GM12878 (cell line): ENCODE data around the gene LIX1L. TPM values are rescaled to one million over a fixed set of nuclear protein-coding genes. Genes with fewer than 3 reads are reported as not detected.

Source experiments
- ATF7 ChIP-seq: fragments of 450-650 bp; IDR thresholded peaks from 2 replicates; pipeline ENCODE4 v1.6.1; 2016; ENCODE audit warnings: low read depth, mild to moderate bottlenecking
- BACH1 ChIP-seq: fragments of 450-650 bp; IDR thresholded peaks from 2 replicates; pipeline ENCODE4 v1.6.1; 2017; ENCODE audit warnings: mild to moderate bottlenecking, borderline replicate concordance
- E2F4 ChIP-seq: IDR thresholded peaks from 2 replicates; pipeline ENCODE4 v1.6.1; 2012; ENCODE audit warnings: low read depth, low read length, improper control_type of control experiment
- EP300 ChIP-seq, 2 experiments: fragments of 150-350 bp in 1 of 2; IDR thresholded peaks; 2 replicates each; pipeline ENCODE4 v1.6.1; 2011 to 2012; ENCODE audit warnings: low read depth in 2 of 2, low read length in 2 of 2, borderline replicate concordance in 1 of 2, improper control_type of control experiment in 1 of 2, inconsistent platforms in 1 of 2; ENCODE audit not compliant: control insufficient read depth in 1 of 2
- ETV6 ChIP-seq, 2 experiments: fragments of 450-650 bp in 1 of 2; IDR thresholded peaks in 1 of 2; conservative IDR thresholded peaks in 1 of 2; 2 replicates each; pipeline ENCODE4 v1.6.1; 2014; ENCODE audit warnings: antibody characterized with exemption in 1 of 2, borderline replicate concordance in 1 of 2, low read depth in 1 of 2, mild to moderate bottlenecking in 1 of 2, moderate library complexity in 1 of 2
- EZH2 ChIP-seq: IDR thresholded peaks from 2 replicates; pipeline ENCODE4 v1.6.1; 2012; ENCODE audit warnings: low read depth, mild to moderate bottlenecking, control low read depth, inconsistent platforms, low read length, borderline replicate concordance; ENCODE audit not compliant: control insufficient read depth
- HCFC1 ChIP-seq: fragments of 150-350 bp; IDR thresholded peaks from 2 replicates; pipeline ENCODE4 v1.6.1; 2014; ENCODE audit warnings: low read length
- IRF4 ChIP-seq: IDR thresholded peaks from 2 replicates; pipeline ENCODE4 v1.6.1; 2011; ENCODE audit warnings: low read depth, low read length
- KAT2A ChIP-seq: conservative IDR thresholded peaks from 2 replicates; pipeline ENCODE4 v1.6.1; 2011; ENCODE audit warnings: low read depth, low read length; ENCODE audit not compliant: control insufficient read depth
- MTA2 ChIP-seq: fragments of 450-650 bp; IDR thresholded peaks from 2 replicates; pipeline ENCODE4 v1.6.1; 2016; ENCODE audit warnings: low read depth, mild to moderate bottlenecking, moderate library complexity
- NR2F1 ChIP-seq: fragments of 450-650 bp; conservative IDR thresholded peaks from 2 replicates; pipeline ENCODE4 v1.6.1; 2017; ENCODE audit warnings: mild to moderate bottlenecking
- NRF1 ChIP-seq: conservative IDR thresholded peaks from 2 replicates; pipeline ENCODE4 v1.6.1; 2011; ENCODE audit warnings: mild to moderate bottlenecking, low read depth, low read length, improper control_type of control experiment
- PML ChIP-seq: IDR thresholded peaks from 2 replicates; pipeline ENCODE4 v1.6.1; 2012; ENCODE audit warnings: low read length, inconsistent platforms
- RAD21 ChIP-seq: IDR thresholded peaks from 2 replicates; pipeline ENCODE4 v1.6.1; 2011; ENCODE audit warnings: mild to moderate bottlenecking, low read depth, low read length, moderate library complexity; ENCODE audit not compliant: insufficient read depth
- RELA ChIP-seq: fragments of 450-650 bp; IDR thresholded peaks from 2 replicates; pipeline ENCODE4 v1.8.0; 2014; ENCODE audit warnings: borderline replicate concordance; ENCODE audit not compliant: partially characterized antibody
- SP1 ChIP-seq: IDR thresholded peaks from one replicate; pipeline ENCODE4 v1.6.1; 2011; ENCODE audit warnings: low read depth, low read length
- SPI1 ChIP-seq: IDR thresholded peaks from 2 replicates; pipeline ENCODE4 v1.6.1; 2011; ENCODE audit warnings: low read depth, mild to moderate bottlenecking, low read length, moderate library complexity, borderline replicate concordance; ENCODE audit not compliant: insufficient read depth
- TAF1 ChIP-seq: IDR thresholded peaks from 2 replicates; pipeline ENCODE4 v1.6.1; 2011; ENCODE audit warnings: mild to moderate bottlenecking, low read depth, low read length, borderline replicate concordance
- TCF7 ChIP-seq: IDR thresholded peaks from 2 replicates; pipeline ENCODE4 v1.6.1; 2014; ENCODE audit warnings: antibody characterized with exemption, borderline replicate concordance
- WRNIP1 ChIP-seq: IDR thresholded peaks from 2 replicates; pipeline ENCODE4 v1.6.1; 2011; ENCODE audit warnings: low read depth, low read length, improper control_type of control experiment, borderline replicate concordance
- YY1 ChIP-seq: IDR thresholded peaks from 2 replicates; pipeline ENCODE4 v1.6.1; 2011; ENCODE audit warnings: low read depth, mild to moderate bottlenecking, low read length
- ZBTB40 ChIP-seq: fragments of 450-650 bp; IDR thresholded peaks from 2 replicates; pipeline ENCODE4 v1.6.1; 2016; ENCODE audit warnings: mild to moderate bottlenecking, moderate library complexity, borderline replicate concordance
- polyA plus RNA-seq, 11 experiments: library from polyadenylated mRNA; depleted of rRNA in 4 of 11; unstranded in 6 of 11; stranded (reverse) in 5 of 11; fragments of >200 nt; fragmentation: Nextera tagmentation in 4 of 11; fragmentation: Illumina TruSeq in 1 of 11; extraction: Ambion mirVana in 4 of 11; extraction: Trizol in 1 of 11; gene quantifications; 1 replicate in 1 of 11; 2 replicates in 10 of 11; pipeline versions ENCODE4 v1.2.1 to v1.2.3, GENCODE V29; 2011 to 2016; ENCODE audit warnings: inconsistent platforms in 2 of 11, missing spikeins in 2 of 11, low read depth in 1 of 11
- total RNA-seq, 4 experiments: library from RNA; depleted of rRNA in 3 of 4; stranded (reverse); fragments of >200 nt in 3 of 4; fragmentation: Illumina TruSeq in 1 of 4; extraction: Trizol in 1 of 4; gene quantifications; 2 replicates each; pipeline versions ENCODE4 v1.2.1 to v1.2.3, GENCODE V29; 2013 to 2021

LIX1L gene
- total and polyA plus RNA-seq, 10 of the 15 experiments (the other 5 are each of a cell fraction or from before 2014, with no cell fraction given): 5.5 to 48.2 (median 15.3) TPM

DNA sequence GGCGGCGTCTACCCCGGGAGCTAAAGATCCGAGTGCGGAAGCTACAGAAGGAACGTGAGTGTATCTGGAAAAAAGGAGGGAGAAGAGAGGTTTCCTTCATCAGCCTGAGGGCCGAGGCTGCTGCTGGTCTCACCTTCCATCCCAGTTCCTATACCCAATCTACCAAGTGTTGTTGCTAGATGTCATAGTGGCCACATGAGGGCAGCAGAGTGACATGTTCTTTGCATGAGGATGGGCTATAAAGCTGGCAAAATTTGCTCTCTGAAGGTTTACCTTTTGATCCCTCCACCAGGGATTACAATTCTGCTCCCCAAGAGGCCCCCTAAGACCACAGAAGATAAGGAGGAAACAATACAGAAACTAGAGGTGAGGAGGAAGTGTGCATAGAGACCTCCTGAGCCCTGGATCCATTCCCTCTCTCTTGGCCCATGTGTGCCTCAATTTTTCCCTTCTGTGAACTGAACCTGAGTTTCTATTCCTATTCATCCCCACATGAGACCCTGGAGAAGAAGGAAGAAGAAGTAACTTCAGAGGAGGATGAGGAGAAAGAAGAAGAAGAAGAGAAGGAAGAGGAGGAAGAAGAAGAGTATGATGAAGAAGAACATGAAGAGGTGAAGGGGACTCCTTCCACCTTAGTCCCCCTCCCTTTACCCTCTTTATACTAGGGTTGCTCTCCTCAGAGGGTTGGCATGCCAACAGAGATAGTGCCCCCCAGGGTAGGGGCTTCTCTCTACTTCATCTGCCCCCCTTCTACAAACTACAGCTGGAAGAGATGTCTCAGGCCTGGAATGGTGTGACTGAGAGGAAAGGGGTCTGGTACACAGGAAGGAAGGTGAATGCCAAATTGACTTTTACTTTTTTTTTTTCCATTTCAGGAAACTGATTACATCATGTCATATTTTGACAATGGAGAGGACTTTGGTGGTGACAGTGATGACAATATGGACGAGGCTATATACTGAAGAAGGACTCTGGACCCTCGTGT lies 20.0 kb upstream of the LIX1L start (continued):
- TF ChIP-seq ZBTB40 (no peak), BACH1 (no peak), IRF4 (0 out of 2 replicates have a peak, but pooled peaks have one; percentile 25), MTA2 (no peak), RELA (no peak), EZH2 (no peak), WRNIP1 (peak; percentile 53; the same call in 1 of the 2 replicates), ETV6 (conservative IDR thresholded peaks at IDR 0.05 in 1 of 2, IDR thresholded peaks at IDR 0.05 in 1 of 2; ENCODE audit: borderline replicate concordance in 1 of 2, low read depth in 1 of 2) (peak in 1 of 2 experiments; percentile 10; a peak in 1 of 4 replicates), PML (peak; percentile 11; the same call in 1 of the 2 replicates), SPI1 (peak; percentile 60; the same call in 1 of the 2 replicates), EP300 (IDR thresholded peaks at IDR 0.05; ENCODE audit: borderline replicate concordance in 1 of 2, control insufficient read depth in 1 of 2, low read depth in 2 of 2, low read length in 2 of 2) (no peak), E2F4 (no peak), NR2F1 (no peak), YY1 (peak; percentile 56; the same call in 1 of the 2 replicates), NRF1 (no peak), HCFC1 (no peak), KAT2A (no peak), ATF7 (peak; percentile 77; the same call in 1 of the 2 replicates), TAF1 (no peak), TCF7 (no peak), SP1 (peak; percentile 29), RAD21 (peak; percentile 97)
